ENCODE results near the gene SEPTIN1.

The SEPTIN1 gene

GRCh38 chr16:30371248-30371816 lies 11.0 kb downstream of the SEPTIN1 start (continued):
- no peak for TF ChIP-seq ZNF621 (tag by site-specific recombination; IDR thresholded peaks at IDR 0.05)
- no peak for TF ChIP-seq ZNF488 (tag by site-specific recombination; IDR thresholded peaks at IDR 0.05)
- TF ChIP-seq ZNF423 (tag by site-specific recombination; IDR thresholded peaks at IDR 0.05), result no peak
- no peak for TF ChIP-seq ZNF433 (tag by site-specific recombination; IDR thresholded peaks at IDR 0.05; ENCODE audit: low read depth)
- TF ChIP-seq ZIC2 (tag by site-specific recombination; IDR thresholded peaks at IDR 0.05), result no peak
- no peak for TF ChIP-seq KLF8 (tag by site-specific recombination; IDR thresholded peaks at IDR 0.05)
- TF ChIP-seq ZNF391 (tag by site-specific recombination; IDR thresholded peaks at IDR 0.05; ENCODE audit: borderline replicate concordance, low read depth), result no peak
- TF ChIP-seq HOXD13 (CRISPR knock-in tag; IDR thresholded peaks at IDR 0.05; ENCODE audit: borderline replicate concordance), result no peak
- TF ChIP-seq TSHZ1 (tag by site-specific recombination; IDR thresholded peaks at IDR 0.05; ENCODE audit: borderline replicate concordance), result no peak
- TF ChIP-seq ZNF24 (tag by site-specific recombination; IDR thresholded peaks at IDR 0.05), result 0 out of 2 replicates have a peak, but pooled peaks have one; percentile 27
- no peak for TF ChIP-seq ZNF548 (tag by site-specific recombination; IDR thresholded peaks at IDR 0.05)
- TF ChIP-seq ZNF777 (tag by site-specific recombination; IDR thresholded peaks at IDR 0.05; ENCODE audit: borderline replicate concordance), result no peak
- TF ChIP-seq ZNF138 (tag by site-specific recombination; IDR thresholded peaks at IDR 0.05; ENCODE audit: borderline replicate concordance), result no peak
- TF ChIP-seq ZBTB49 (tag by site-specific recombination; IDR thresholded peaks at IDR 0.05; ENCODE audit: low read depth), result no peak
- no peak for TF ChIP-seq ZFP3 (tag by site-specific recombination; IDR thresholded peaks at IDR 0.05; ENCODE audit: low read depth)
- no peak for TF ChIP-seq ZNF394 (tag by site-specific recombination; IDR thresholded peaks at IDR 0.05; ENCODE audit: borderline replicate concordance)
- peak; percentile 30; the same call in 1 of the 2 replicates for TF ChIP-seq ZNF660 (tag by site-specific recombination; IDR thresholded peaks at IDR 0.05)
- no peak for TF ChIP-seq SETDB1 (IDR thresholded peaks at IDR 0.05; ENCODE audit: insufficient read length, low read length)
- no peak for TF ChIP-seq ZNF776 (tag by site-specific recombination; IDR thresholded peaks at IDR 0.05; ENCODE audit: borderline replicate concordance)
- no peak for TF ChIP-seq OSR2 (tag by site-specific recombination; IDR thresholded peaks at IDR 0.05)
- no peak for TF ChIP-seq ZNF19 (tag by site-specific recombination; IDR thresholded peaks at IDR 0.05; ENCODE audit: low read depth)
- no peak for TF ChIP-seq MEIS1 (CRISPR knock-in tag; IDR thresholded peaks at IDR 0.05; ENCODE audit: borderline replicate concordance)
- TF ChIP-seq ZNF248 (tag by site-specific recombination; IDR thresholded peaks at IDR 0.05), result no peak
- no peak for TF ChIP-seq ZNF521 (tag by site-specific recombination; IDR thresholded peaks at IDR 0.05)

Measured in HEK293 (cell line).